Activated CD8-positive, alpha-beta memory T cell treated with anti-CD3 and anti-CD28 coated beads for 1 hour (primary cell): Measurements from ENCODE around the gene ENC1.

Experiments used
- DNase-seq, 2 donors: peaks; one replicate each; pipeline ENCODE4 v3.0.0-alpha.2; 2020; ENCODE audit warnings: low read depth in 1 of 2; ENCODE audit errors: extremely low read depth in 1 of 2

The ENC1 gene

DNA sequence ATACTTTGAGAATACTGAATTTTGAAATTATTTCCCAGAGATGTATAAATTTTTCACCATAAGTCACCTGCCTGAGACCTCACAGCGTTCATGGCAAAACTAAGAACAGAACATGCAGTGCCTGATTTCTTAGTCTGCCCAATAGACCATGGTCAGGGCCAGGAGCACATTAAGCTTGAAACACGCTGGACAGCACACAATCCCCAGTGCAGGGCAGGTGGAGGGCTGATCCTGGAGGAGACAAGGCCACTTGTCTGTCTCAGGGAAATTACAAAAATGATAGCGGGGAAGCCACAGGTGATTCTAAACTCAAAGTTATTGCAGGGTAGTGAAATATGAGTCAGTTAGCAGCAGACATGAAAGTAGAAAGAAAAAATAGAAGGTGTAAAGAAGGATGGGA, 18.6 kb upstream of the ENC1 start:
- DNase-seq = no peak

DNA sequence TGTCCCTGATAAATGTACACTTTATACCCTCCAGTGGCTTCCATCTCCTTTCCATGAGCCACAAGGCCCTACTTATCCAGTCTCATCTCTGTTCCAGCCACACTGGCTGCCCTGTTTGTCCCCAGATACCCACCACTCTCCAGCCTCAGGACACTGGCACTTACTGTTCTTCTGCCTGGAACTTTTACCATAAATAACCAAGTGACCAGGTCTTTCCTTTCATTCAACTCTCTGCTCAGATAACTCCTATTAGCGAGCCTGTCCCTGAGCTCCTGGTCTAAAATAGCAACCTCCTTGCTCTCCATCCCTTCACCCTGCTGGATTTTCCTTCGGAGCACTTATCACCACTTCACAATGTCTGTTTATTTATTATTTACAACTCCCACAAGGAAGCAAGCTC, 16.6 kb upstream of the ENC1 start:
- no peak for DNase-seq

DNA sequence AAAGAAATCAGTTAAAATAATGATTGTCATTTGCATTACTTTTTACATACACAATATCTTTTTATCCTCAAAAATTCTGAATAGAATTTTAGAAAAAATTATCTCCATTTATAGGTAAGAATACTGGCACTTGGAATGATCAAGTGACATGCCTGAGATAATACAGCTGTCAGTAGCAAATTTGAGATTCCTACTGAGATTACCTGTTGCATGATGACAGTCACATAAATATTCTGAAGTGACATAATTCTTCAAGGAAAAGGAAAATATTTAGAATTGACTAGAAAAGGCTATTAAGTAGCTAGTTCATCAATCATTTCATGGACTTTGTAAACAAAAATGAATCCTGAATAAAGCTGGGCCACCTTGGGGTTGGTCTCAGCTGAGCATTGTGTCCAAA, 15.2 kb upstream of the ENC1 start:
- no peak for DNase-seq

DNA sequence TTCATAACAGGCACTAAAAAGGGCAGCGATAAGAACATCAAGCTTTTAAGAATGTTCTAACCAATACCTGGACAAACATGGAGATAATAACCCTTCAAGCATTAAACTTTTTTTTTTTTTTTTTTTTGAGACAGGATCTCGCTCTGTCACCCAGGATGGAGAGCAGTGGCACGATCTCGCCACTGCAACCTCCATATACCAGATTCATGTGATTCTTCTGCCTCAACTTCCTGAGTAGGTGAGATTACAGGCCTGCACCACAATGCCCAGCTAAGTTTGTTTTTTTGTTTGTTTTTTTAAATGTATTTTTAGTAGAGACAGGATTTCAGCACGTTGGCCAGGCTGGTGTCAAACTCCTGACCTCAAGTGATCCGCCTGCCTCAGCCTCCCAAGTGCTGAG, 14.7 kb upstream of the ENC1 start:
- DNase-seq = no peak

DNA sequence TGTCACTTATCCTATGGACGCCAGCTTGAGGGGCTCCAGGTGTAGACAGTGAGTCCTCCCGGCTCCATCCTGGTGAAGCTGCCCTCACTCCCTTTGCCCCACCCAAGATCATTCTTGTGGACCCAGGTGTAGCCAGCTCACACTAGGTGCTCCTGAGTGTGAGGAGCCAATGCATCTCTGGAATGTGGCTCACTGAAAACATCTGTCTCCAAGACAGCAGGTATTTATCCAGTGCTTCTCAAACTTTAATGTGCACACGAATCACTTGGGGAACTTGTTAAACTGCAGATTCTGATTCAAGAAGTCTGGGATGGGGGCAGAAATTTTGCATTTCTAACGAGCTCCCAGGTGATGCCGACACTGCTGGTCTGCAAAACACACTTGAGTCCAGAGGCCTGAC, 13.5 kb upstream of the ENC1 start:
- DNase-seq = no peak

DNA sequence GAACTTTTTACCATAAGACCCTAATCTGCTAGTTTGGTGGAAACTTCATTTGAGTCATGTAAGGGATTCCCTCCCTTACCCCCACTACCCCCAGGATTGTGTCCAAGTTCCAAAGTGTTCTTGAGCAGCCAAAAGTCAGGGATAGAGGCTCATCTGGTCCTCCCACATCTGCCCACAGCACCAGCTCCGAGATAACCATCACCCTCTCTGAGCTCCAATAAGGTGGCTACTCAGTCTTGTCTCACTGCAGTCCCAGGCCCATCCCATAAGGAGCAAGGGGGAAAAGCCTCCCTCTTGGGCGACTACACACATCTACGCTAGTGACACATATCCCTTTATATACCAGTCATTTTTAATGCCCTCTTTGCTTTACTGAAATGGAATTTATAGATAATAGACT, 12.0 kb upstream of the ENC1 start:
- DNase-seq = no peak

DNA sequence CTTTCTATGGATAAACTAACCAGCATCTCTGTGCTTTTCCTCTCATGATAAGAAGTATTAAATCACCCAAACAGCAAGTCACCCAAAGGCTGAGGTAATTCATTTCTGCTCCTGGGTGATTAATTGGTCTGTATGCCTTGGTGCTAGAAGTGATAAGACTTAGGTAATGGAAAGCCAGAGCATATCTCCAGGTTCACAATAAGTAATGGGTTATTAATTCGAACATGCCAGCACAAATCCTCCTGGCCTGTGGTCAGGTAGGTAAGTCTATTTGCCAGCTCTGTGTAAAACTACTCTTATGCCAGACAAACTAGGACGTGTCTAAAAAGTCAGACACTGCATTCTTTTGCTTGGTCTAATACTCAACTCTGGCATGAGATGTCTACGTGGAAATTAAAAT, 11.2 kb upstream of the ENC1 start:
- DNase-seq = no peak

DNA sequence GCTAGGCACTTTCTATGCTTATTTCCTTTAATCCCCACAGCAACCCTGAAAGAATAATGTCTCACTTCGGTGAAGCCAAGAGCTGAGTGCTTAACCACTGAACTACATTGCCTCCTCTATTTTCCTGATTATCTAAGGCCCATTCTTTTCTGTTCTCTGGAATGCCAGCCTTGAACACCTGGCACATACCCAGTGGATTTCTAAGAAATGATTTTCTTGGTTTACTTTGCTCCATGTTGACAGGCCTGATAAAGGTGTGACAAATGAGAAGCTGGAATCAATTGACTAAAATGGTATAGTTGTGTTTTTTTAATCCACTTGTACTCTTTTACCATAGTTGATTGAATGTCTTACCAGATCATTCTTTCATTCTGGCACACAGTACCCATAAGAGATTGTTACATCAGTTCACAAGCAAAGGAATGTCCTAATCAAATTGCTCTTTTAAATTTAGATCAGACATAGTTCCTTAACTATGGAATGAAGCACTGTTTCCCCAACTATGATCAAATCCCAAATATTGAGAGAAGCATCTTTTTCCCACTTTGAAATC, 9.0 kb upstream of the ENC1 start:
- DNase-seq = no peak

DNA sequence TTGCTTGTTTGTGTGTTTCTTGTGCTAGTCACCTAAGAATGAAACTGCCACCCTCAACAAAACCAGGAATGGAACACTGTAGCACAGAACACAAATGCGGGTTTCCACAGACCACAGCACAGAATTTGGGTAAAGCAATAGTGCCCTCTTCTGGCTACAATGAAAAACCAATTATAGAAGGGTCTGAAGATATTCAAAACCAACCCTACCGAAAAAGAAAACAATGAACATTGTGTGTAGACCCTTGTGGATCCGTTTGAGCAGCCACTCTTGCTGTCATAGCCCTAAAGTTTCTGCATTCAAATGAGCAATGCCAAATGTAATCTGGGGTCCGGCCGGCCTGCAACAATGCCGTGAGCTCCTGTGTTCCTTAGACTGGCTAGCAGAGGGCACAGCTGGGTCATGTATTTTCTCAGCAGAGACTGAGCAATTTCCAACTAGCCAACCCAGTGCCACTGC, 8.3 kb upstream of the ENC1 start:
- DNase-seq = no peak

DNA sequence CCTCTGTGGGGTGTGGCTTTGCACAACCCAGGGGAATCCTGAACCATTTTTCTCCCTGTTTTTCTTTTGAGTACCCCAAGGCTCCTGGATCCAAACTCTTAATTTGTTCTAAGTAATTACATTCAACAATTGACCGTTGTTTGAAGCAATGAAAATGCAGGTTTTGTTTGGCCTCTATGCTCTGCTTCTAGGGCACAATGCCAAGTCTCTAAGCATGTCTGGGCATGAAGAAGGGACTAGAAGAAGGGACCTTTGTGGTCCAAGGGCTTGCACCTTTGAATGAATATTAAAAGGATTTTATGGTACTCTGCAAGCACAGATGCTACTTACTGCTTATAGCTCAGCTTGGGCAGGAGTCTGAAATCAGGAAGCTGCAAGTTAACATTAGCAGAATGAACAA, 6.6 kb upstream of the ENC1 start:
- no peak for DNase-seq

DNA sequence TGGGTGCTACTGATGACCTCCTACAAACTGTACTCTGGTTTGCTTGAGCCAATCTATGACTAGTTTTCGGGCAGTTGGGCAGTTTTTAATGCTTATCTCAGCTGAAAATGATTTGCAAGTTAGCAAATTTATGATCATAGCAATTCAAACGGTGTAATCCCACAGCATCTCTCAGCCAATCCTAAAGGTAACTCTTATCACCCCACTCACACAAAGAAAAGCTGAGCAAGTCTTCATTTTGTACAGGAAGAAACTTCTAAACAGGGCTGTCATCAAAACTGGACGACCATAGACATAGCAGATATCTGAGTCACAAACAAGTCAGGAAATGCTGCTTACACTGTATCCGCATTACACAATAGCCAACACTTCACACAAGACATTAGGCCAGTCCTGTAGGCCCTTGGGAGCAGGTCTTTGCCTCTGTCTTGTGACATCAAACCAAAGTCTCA, 2.6 kb upstream of the ENC1 start:
- no peak for DNase-seq

DNA sequence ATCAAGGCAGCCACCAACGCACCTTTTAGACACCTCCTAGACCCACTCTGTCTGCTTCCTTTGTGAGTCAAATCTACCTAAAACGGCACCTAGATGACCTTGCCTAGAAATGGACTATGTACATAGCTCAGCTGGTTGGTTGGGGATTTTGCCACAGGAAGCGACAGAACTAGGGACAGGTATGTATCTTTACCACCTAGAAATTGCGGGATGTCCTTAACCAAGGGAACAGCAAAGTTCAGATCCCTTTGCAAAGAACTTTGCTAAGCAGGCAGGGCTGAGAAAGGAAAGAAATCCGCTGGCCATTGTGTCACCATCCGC, 2.0 kb upstream of the ENC1 start:
- DNase-seq = no peak

DNA sequence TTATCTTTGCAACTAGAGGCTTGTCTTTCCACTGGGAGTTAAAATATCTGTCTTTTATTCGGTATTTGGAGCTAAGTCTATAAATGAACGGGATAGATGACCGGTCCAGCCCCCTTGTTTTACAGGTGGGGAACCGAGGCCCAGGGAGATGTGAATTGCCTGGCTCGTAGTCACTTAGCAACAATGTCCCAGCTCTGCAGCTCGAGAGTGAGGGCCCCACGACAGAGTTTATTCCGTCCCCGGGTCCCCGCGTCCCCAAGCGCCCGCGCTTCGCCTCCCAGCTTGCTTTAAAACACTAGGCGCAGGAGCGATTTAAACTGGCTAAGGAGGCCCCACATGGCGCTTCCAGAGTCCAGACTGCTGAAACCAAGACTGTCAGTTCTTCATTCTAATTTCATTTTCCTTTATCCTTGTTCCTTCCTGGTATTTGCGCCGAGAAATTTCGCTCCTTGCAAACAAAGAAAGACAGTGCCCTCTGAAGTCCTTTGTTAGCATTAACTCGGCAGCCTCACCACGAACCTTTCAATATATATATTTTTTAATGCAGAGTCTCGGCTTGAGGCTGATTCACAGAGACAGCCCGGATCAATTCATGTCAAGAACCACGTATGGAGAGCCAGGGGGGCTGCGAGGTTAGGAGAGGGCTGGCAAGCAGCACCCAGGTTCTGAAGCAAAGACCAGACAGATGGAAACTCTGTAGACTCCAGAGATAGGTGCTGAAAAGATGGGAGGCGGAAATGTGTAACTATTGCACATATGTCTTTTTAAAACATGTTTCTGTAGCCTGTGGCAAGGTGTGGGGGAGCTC, 1.4 kb upstream of the ENC1 start:
- no peak for DNase-seq

DNA sequence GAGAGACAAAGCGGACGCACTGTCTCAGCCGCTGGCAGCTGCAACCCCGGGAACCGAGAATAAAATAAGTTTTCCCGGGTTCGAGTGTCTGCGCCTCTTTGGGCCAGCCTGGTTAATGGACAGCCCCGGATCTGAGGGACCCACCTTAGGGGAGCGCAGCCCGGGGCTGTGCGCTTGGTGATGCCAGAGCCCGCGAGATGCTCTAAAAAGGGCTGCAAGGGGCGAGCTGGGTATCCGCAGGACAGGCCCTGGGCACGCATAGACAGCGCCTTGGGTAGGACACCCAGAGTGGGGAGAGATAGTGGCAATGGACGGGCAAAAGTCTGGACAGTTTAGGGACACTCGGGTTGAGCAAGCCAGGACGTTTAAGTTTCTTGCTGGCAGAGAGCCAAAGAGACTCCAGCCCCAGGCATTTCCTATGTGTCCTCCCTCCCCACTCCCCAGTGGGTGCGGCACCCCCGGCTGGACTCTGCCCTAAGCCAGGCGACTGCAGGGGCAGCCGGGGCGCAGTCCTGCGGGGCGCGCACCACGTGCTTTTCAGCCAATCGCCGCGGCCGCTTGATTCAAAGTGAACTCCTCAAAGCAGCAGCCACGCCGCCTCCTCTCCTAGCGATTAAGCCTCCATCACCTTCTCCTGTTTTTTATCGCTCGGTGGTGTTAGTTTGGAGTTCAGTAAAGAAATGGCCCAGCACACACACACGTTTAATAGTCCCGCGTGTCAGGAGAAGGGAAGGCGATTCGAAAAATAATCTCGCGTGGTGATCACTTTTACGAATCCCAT, 616 bp upstream of the ENC1 start:
- no peak for DNase-seq

DNA sequence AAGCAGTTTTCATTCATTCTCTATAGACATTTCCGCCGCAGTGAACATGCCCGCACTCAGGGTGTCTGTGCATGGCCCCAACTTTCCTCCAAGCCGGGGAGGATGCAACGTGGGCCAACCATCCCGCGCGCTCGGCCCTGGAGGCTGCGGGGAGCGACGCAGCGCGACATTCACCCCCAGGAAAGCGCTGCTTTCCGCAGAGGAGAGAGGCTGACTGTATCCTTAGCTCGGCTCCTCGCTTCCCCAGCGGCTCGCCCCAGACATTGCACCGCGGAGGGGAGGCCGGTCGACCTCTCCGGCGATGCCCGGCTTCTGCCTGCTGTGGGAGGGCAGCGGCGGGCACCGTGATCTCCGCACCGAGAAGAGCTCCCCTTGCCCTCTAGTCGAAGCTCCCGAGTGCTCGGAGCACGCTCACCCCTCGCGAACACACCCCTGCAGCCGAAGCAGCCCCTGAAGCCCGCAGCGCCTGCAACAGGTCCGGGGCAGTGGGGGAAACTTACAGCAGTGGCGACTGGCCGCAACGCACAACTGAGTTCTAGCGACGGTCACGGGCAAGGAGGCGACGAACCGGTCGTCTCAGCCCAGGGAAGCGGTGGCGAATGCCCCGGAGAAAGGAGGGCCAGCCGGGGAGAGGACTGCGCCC, 600 bp downstream of the ENC1 start:
- DNase-seq = no peak

DNA sequence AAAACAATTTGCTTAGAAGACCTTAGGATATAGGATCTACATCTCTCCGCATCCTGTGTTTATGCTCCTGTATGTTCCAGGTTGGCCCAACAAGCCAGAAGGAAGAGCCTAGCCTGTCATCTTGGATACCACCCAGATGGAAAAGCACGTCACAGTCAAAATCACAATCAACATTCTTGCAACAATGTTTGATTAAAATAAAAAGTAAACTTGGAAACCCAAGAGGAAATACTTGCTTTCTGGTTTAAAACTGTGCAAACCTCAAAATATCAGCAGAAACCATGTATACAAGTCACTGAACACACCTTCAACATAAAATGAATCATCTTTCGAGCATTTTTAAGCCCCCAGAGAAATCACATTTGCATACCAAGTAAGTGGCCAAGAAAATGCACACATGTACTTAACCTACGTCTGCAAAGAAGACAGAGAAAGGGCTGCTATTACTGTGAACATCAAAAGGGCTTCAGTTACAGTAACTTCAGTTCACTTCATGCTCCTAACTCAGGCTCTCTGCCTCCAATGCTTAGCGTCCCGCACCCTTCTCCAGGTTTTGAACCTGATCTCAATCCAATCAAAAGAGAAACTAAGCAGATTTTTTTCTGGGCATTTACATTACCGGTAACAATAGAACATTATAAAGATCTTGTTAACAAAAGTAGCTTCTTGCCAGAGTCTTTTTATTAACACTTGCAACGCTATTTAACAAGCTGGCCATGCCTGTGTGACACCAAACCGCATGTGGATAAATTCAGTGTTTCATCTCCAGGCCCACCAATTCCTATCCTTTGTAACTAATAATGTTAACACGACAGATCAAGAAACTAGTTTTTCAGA, 1.3 kb downstream of the ENC1 start:
- no peak for DNase-seq

DNA sequence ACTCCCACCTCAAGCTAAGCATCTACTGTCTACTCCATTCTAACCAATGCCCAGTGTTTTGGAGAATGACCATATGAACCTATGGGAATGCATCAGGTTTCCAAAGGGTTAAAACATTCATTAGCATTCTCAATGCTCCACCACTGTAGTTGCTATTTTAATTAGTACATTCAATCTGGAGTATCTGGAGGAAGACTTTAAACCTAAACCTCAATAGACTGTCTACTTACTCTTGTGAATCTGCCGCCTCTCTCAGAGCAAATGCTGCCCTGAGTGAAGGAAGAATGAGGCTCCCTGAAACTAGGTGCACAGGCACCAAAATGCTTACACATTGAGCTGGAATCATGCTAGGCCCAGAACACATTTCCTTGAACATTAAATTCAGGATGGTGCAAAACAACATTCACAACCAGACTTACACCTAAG, 2.0 kb downstream of the ENC1 start:
- DNase-seq = no peak

DNA sequence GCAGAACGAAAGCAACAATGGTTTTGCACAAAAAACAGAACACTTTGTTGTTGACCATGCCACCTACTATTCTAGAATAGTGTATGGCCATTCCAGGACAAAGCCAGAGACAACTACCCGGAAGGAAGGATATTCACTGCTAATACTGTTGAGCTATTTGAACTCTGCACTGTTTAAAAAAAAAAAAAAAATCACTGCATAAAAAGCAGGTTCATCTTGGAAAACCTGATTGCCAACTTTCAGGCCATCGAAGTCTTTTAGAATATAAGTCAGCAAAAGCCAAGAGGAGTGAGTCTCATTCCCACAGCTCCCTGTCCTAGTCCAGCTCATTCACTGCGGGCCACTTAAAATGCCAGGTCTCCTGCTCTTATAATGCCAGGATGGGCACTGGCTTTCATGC, 4.0 kb downstream of the ENC1 start:
- DNase-seq = no peak

DNA sequence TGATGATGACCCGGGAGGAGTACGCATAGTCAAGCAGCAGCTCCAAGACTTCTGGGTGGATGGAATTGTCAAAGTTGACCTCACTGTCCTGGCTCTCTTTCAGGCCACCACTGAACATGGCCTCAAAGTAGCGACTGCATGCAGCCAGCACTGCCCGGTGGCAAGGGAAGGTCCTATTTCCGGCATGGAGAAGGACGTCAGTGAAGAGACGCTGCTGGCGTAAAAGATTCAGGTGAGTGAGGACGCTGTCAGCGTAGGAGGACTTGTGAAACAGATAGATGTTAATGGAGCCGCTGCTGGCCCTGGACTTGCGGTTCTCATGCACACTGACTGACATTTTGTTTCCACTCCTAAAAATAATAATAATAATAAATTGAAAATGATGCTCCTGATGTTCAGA, 4.4 kb downstream of the ENC1 start:
- no peak for DNase-seq

DNA sequence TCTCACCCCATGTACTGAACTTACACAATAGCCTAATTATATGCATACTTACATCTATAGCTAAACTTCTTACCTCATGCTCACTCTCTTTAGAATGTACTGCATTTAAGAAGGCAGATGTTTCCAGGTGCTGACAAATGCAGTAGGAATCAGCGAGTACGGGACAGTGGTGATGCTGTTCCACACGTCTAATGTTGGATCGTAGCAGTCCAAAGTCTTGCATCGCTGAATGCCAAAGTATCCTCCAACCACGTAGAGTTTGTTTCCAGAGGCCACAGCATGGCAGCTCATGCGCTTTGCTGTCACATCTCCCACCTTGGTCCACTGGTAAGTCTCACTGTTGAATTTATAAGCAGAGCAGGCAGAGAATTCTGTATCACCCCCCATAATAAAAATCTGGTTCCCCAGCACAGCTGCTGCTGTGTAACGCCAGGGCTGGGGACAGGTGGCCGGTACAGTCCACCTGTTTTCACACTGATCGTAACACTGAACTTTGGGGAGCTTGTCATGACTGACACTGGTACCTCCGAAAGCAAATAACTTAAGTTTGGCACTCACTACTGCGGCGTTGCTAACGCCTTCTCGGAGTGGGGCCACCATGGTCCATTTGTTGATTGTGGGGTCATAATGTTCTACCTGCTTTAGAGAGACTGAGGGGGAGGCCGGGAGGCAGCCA, 5.8 kb downstream of the ENC1 start:
- DNase-seq = no peak
